RPMI8226 (cell line): Measurements from ENCODE around the gene PIK3R3.
A peak's percentile ranks its signal among the peaks of the same experiment; 100 is the strongest.

ENCODE experiments used
- DNase-seq: peaks from one replicate; pipeline ENCODE4 v3.0.0-alpha.2; 2015

Gene PIK3R3

GRCh38 chr1:46153732-46154131 lies 21.3 kb upstream of the PIK3R3 start:
- no peak for DNase-seq

GRCh38 chr1:46153228-46153627 lies 20.8 kb upstream of the PIK3R3 start:
- peak; percentile 40 for DNase-seq

GRCh38 chr1:46152016-46152415 lies 19.6 kb upstream of the PIK3R3 start:
- DNase-seq: no peak

- no peak for DNase-seq
These were observed 17.7 kb upstream of the PIK3R3 start for GRCh38 chr1:46150085-46150484.

- no peak for DNase-seq
These were observed 15.9 kb upstream of the PIK3R3 start for GRCh38 chr1:46148318-46148717.

- DNase-seq: no peak
These were observed 5.5 kb upstream of the PIK3R3 start for GRCh38 chr1:46137916-46138315.

- DNase-seq: no peak
These were observed 4.3 kb upstream of the PIK3R3 start for GRCh38 chr1:46136711-46137110.

GRCh38 chr1:46134660-46135331 lies 2.4 kb upstream of the PIK3R3 start:
- DNase-seq: peak; percentile 90

GRCh38 chr1:46133781-46134350 lies 1.4 kb upstream of the PIK3R3 start:
- DNase-seq: no peak

- DNase-seq: no peak
These were observed 791 bp upstream of the PIK3R3 start for GRCh38 chr1:46133181-46133658.

- DNase-seq: peak; percentile 74
These were observed 509 bp downstream of the PIK3R3 start for GRCh38 chr1:46131712-46132528.

DNA sequence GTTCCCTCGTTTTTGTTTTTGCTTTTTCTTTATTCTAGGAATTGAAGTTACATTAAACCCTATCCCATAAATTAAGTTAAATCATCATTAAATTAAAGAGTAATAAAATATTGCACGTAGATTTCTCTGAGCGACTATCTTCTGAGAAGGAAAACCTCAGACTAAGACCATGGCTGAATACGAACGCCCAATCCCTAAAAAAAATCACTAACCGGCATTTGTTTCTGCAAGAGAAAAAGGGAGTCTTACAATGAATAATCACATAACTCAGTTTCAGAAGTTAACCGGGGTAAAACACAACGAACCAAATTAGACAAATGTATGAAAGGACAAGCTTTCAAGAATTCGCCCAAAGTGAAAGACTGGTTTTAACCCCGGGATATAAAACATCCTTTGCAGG lies 1.3 kb downstream of the PIK3R3 start:
- no peak for DNase-seq

- no peak for DNase-seq
These were observed 1.8 kb downstream of the PIK3R3 start for GRCh38 chr1:46130606-46131005.

DNA sequence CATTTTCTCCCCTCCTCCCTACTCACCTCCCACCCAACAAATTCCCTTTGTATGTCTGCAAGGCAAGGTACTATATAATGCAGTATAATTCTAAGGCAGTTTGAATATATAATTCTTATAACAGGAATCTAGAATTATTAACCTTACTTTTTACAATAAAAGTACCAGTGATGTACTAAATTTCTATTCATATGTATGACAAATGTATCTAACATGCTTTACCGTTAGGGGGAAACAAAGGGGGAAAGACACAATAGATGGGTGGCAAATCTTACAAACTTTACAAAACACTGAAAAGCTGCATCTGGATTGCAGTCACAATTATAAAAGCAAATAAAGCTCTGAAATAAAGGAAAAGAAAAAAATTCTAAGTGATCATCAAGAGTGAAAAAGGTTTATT lies 2.3 kb downstream of the PIK3R3 start:
- peak; percentile 37 for DNase-seq

DNA sequence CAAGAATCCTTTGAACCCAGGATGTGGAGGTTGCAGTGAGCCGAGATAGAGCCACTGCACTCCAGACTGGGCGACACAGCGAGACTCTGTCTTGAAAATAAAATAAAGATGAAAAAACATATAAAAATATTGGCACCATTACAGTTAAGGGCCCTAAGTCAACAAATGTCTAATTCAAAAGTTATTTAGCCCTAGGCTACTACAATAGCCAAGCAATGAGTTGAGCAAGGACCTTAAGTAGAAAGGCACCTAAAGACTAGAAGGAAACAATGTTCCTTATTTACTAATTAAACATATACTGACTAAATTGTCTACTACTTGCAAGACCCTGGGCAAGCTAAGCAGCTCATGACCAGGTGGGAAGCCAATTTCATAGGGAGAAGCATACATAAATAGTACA lies 4.1 kb downstream of the PIK3R3 start:
- no peak for DNase-seq

GRCh38 chr1:46118856-46119255 lies 13.6 kb downstream of the PIK3R3 start:
- DNase-seq: no peak

DNA sequence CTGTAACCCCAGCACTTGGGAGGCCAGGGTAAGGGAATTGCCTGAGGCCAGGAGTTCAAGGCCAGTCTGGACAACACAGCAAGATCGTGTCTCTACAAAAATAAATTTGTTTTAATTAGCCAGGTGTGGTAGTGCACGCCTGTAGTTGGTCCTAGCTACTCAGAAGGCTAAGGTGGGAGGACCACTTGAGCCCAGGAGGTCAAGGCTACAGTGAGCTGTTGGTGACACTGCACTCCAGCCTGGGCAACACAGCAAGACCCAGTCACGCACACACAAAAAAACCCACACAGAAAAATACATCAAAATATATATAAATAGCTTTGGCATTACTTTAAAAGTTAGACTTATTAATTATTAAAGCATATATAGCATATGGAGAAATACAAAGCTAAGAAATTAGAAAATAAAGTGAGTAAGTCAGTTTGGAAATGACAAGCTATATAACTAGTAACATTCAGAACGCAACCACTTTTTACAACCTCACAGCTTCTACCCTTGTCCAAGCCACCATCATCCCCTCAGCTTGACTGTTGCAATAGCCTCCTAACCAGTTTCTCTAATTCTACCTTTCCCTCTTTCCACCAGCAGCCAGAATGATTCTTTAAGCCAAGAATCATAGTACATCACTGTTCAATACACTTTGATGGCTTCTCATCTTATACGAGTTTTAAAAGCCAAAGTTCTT lies 14.5 kb downstream of the PIK3R3 start:
- no peak for DNase-seq

DNA sequence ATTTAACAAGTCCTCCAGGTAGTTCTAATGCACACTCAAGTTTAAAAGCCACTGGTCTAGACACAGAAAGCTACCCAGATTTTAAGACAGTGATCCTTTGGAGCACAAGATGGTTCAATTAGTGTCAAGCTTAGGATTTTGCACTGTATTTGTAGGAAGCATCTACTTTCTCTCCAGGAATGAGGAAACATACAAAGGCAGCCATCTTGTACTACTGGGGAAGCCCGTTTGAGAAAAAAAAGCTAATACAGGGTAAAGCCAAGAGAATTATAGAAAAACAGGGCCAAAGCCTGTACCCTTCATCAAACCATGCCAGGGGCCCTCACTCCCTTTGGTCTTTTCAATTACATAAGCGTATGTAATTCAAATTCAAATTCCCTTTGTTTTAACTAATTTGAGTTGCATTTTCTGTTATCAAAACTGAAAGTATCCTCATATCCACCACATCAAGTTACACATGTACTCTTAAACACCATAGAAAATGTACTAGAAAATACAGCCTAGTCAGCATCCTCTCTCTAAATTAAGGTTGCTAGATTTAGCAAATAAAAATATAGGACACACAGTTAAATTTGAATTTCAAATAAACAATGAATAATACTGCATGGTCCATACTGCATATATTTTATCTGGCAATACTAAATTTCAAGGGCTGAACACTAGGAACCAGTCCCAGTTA lies 17.4 kb downstream of the PIK3R3 start:
- DNase-seq: no peak

DNA sequence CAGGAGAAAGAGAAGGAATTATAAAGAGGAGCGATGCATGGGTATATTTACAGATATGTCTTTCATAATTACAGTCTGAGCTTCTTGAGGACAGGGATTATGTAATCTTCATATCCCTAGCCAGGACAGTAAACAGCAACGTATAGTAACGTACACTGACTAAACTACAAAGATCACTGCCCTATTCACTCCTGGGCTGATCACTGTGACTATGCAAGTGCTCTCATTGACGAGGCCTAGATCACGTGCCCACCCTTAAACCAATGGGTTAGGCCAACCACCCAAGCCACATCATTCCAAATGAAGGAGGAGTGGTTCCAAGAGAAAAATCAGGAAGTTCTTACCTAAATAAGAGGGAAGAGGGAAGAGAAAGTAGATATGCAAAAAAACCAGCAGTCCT lies 18.5 kb downstream of the PIK3R3 start:
- DNase-seq: no peak

- DNase-seq: no peak
These were observed 20.3 kb downstream of the PIK3R3 start for GRCh38 chr1:46112108-46112507.

DNA sequence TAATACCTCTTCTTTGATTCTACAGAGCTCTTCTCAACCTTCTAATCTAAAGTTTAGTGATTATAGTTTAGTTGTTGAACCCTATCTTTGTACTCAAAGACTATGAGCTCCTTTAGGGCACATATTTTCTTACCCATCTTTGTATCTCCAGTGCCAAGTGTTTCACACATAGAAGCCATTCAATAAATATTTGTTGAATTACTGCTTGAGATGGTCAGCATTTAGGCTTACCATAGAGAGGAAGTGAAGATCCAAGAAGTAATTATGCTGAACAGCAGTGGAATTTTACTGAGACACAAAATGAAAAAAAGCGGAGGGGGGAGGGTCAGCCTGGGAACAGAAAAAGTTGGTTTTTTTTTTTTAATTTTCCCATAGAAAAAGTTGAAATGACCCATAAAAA lies 21.9 kb downstream of the PIK3R3 start:
- DNase-seq: peak; percentile 69

DNA sequence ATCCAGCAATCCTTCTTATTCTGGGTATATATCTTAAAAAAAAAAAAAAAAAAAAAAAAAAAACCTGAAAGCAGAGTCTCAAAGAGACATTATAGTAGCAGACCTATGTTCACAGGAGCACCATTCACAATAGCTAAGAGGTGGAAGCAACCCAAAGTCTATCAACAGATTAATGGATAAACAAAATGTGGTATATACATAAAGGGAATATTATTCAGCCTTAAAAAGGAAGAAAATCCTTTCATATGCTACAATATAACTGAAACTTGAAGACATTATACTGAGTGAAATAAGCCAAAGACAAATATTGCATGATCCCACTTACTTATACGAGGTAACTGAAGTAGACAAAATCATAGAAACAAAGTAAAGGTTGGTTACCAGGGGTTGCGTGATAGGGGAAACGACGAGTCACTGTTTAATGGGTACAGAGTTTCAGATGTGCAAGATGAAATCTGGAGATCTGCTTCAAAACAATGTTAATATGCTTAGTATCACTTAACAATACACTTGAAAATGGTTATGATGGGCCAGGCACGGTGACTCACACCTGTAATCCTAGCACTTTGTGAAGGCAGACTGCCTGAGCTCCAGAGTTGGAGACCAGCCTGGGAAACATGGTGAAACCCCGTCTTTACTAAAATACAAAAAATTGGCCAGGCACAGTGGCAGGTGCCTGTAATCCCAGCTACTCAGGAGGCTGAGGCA lies 29.5 kb downstream of the PIK3R3 start:
- DNase-seq: no peak
